ENCODE measurements around the gene TMEM17. TPM values are rescaled to one million over a fixed set of nuclear protein-coding genes. Genes with fewer than 3 reads are reported as not detected.

TMEM17 gene
- total RNA-seq, 1 experiment from 2014 or later = 1.1 TPM

- no peak overlapping the region for H3K4me3 ChIP-seq (ENCODE audit: insufficient read depth, low read depth, low read length)
- DNase-seq = no peak
- H3K36me3 ChIP-seq (replicated peaks; ENCODE audit: control insufficient read depth, insufficient read depth, low read length) = no peaks in the 10 kb centered on the region
These were observed 45.8 kb downstream of the TMEM17 start for GRCh38 chr2:62460175-62460574.

GRCh38 chr2:62459672-62460071 lies 46.3 kb downstream of the TMEM17 start:
- H3K36me3 ChIP-seq (replicated peaks; ENCODE audit: control insufficient read depth, insufficient read depth, low read length) = no peaks in the 10 kb centered on the region
- DNase-seq = no peak
- peaks cover 7% of the 10 kb centered on the region for H3K27me3 ChIP-seq (ENCODE audit: control insufficient read depth, insufficient read depth, low read length)
- H3K4me3 ChIP-seq (ENCODE audit: insufficient read depth, low read depth, low read length) = no peak overlapping the region

More at GRCh38 chr2:62460175-62460574, 45.8 kb downstream of the TMEM17 start:
- peaks cover 7% of the 10 kb centered on the region for H3K27me3 ChIP-seq (ENCODE audit: control insufficient read depth, insufficient read depth, low read length)

- no peak for DNase-seq
- Histone ChIP-seq H3K36me3 (replicated peaks; ENCODE audit: control insufficient read depth, insufficient read depth, low read length) (no peaks in the 10 kb centered on the region), H3K27me3 (ENCODE audit: control insufficient read depth, insufficient read depth, low read length) (peaks cover 7% of the 10 kb centered on the region), H3K4me3 (ENCODE audit: insufficient read depth, low read depth, low read length) (no peak overlapping the region)
These were observed 46.9 kb downstream of the TMEM17 start for GRCh38 chr2:62459106-62459505.

GRCh38 chr2:62458671-62459081 lies 47.3 kb downstream of the TMEM17 start:
- DNase-seq = no peak
- Histone ChIP-seq H3K27me3 (ENCODE audit: control insufficient read depth, insufficient read depth, low read length) (peaks cover 7% of the 10 kb centered on the region), H3K4me3 (ENCODE audit: insufficient read depth, low read depth, low read length) (no peak overlapping the region), H3K36me3 (replicated peaks; ENCODE audit: control insufficient read depth, insufficient read depth, low read length) (no peaks in the 10 kb centered on the region)

GRCh38 chr2:62458206-62458641 lies 47.8 kb downstream of the TMEM17 start:
- no peak for DNase-seq
- Histone ChIP-seq H3K36me3 (replicated peaks; ENCODE audit: control insufficient read depth, insufficient read depth, low read length) (no peaks in the 10 kb centered on the region), H3K4me3 (ENCODE audit: insufficient read depth, low read depth, low read length) (no peak overlapping the region), H3K27me3 (ENCODE audit: control insufficient read depth, insufficient read depth, low read length) (peaks cover 7% of the 10 kb centered on the region)

- Histone ChIP-seq H3K27me3 (ENCODE audit: control insufficient read depth, insufficient read depth, low read length) (peaks cover 7% of the 10 kb centered on the region), H3K36me3 (replicated peaks; ENCODE audit: control insufficient read depth, insufficient read depth, low read length) (no peaks in the 10 kb centered on the region), H3K4me3 (ENCODE audit: insufficient read depth, low read depth, low read length) (peak overlapping the region; percentile 52)
- DNase-seq = no peak
These were observed 48.4 kb downstream of the TMEM17 start for GRCh38 chr2:62457556-62457955.

GRCh38 chr2:62456721-62457539 lies 49.1 kb downstream of the TMEM17 start:
- peaks cover 7% of the 10 kb centered on the region for H3K27me3 ChIP-seq (ENCODE audit: control insufficient read depth, insufficient read depth, low read length)
- peak overlapping the region; percentile 52 for H3K4me3 ChIP-seq (ENCODE audit: insufficient read depth, low read depth, low read length)
- DNase-seq = peak; percentile 98
- H3K36me3 ChIP-seq (replicated peaks; ENCODE audit: control insufficient read depth, insufficient read depth, low read length) = no peaks in the 10 kb centered on the region

- no peak for DNase-seq
- H3K4me3 ChIP-seq (ENCODE audit: insufficient read depth, low read depth, low read length) = no peak overlapping the region
- peaks cover 7% of the 10 kb centered on the region for H3K27me3 ChIP-seq (ENCODE audit: control insufficient read depth, insufficient read depth, low read length)
- H3K36me3 ChIP-seq (replicated peaks; ENCODE audit: control insufficient read depth, insufficient read depth, low read length) = no peaks in the 10 kb centered on the region
These were observed 49.9 kb downstream of the TMEM17 start for GRCh38 chr2:62455957-62456692.

GRCh38 chr2:62453955-62454354 lies 52.0 kb downstream of the TMEM17 start:
- H3K36me3 ChIP-seq (replicated peaks; ENCODE audit: control insufficient read depth, insufficient read depth, low read length) = no peaks in the 10 kb centered on the region
- DNase-seq = no peak
- no peak overlapping the region for H3K4me3 ChIP-seq (ENCODE audit: insufficient read depth, low read depth, low read length)

GRCh38 chr2:62452701-62453454 lies 53.1 kb downstream of the TMEM17 start:
- Histone ChIP-seq H3K27me3 (ENCODE audit: control insufficient read depth, insufficient read depth, low read length) (peaks cover 5% of the 10 kb centered on the region), H3K4me3 (ENCODE audit: insufficient read depth, low read depth, low read length) (no peak overlapping the region), H3K36me3 (replicated peaks; ENCODE audit: control insufficient read depth, insufficient read depth, low read length) (no peaks in the 10 kb centered on the region)
- DNase-seq = no peak

More at GRCh38 chr2:62453955-62454354, 52.0 kb downstream of the TMEM17 start:
- H3K27me3 ChIP-seq (ENCODE audit: control insufficient read depth, insufficient read depth, low read length) = peaks cover 7% of the 10 kb centered on the region

GRCh38 chr2:62450716-62451191 lies 55.2 kb downstream of the TMEM17 start:
- DNase-seq = no peak

More at GRCh38 chr2:62450716-62451191, 55.2 kb downstream of the TMEM17 start:
- no peaks in the 10 kb centered on the region for H3K27me3 ChIP-seq (ENCODE audit: control insufficient read depth, insufficient read depth, low read length)
- H3K4me3 ChIP-seq (ENCODE audit: insufficient read depth, low read depth, low read length) = no peak overlapping the region
- no peaks in the 10 kb centered on the region for H3K36me3 ChIP-seq (replicated peaks; ENCODE audit: control insufficient read depth, insufficient read depth, low read length)

Other genes with a start within 250 kb of the TMEM17 start
- gene EHBP1, start 199.5 kb upstream of the TMEM17 start, total RNA-seq (2014; rRNA removed; shearing (Covaris generic)) = 13.0 and 18.8 TPM in 2 replicates